HepG2 (cell line): Measurements from ENCODE around the gene PSMB3. TPM values are rescaled to one million over a fixed set of nuclear protein-coding genes. Genes with fewer than 3 reads are reported as not detected.

Source experiments
- ARID4A ChIP-seq: sonication (generic); formaldehyde crosslinking; IDR thresholded peaks from 2 replicates; pipeline ENCODE4 v1.5.0; 2020; ENCODE audit warnings: mild to moderate bottlenecking, missing genetic modification reagents, borderline replicate concordance
- ATAD3A ChIP-seq: sonication (generic); formaldehyde crosslinking; IDR thresholded peaks from 2 replicates; pipeline ENCODE4 v1.4.0; 2020; ENCODE audit warnings: missing genetic modification reagents
- EHMT2 ChIP-seq: fragments of 200-600 bp; sonication (generic); IDR thresholded peaks from 2 replicates; pipeline ENCODE4 v1.7.0; 2017; ENCODE audit warnings: antibody characterized with exemption, low read depth, low read length, borderline replicate concordance
- ETV6 ChIP-seq: sonication (generic); formaldehyde crosslinking; conservative IDR thresholded peaks from 2 replicates; pipeline ENCODE4 v1.4.0; 2020; ENCODE audit warnings: missing genetic modification reagents
- KDM4B ChIP-seq: sonication (generic); formaldehyde crosslinking; IDR thresholded peaks from 2 replicates; pipeline ENCODE4 v1.4.0; 2020; ENCODE audit warnings: missing genetic modification reagents
- MIER3 ChIP-seq: IDR thresholded peaks from 2 replicates; pipeline ENCODE4 v1.6.1; 2016; ENCODE audit warnings: missing compliant biosample characterization, borderline replicate concordance
- NFIC ChIP-seq: IDR thresholded peaks from 2 replicates; pipeline ENCODE4 v1.6.1; 2012; ENCODE audit warnings: mild to moderate bottlenecking, low read length, inconsistent platforms
- RBM39 ChIP-seq: fragments of 200-400 bp; formaldehyde crosslinking; IDR thresholded peaks from one replicate; pipeline ENCODE4 v1.6.1; 2018; ENCODE audit warnings: antibody characterized with exemption, mild to moderate bottlenecking, low read depth, low read length; ENCODE audit not compliant: poor library complexity, severe bottlenecking
- THAP8 ChIP-seq: sonication (generic); formaldehyde crosslinking; IDR thresholded peaks from 2 replicates; pipeline ENCODE4 v1.5.1; 2020; ENCODE audit warnings: missing genetic modification reagents, mild to moderate bottlenecking, borderline replicate concordance
- THAP9 ChIP-seq: sonication (generic); formaldehyde crosslinking; IDR thresholded peaks from 2 replicates; pipeline ENCODE4; 2020; ENCODE audit warnings: missing genetic modification reagents, mild to moderate bottlenecking, borderline replicate concordance
- YEATS4 ChIP-seq: sonication (generic); formaldehyde crosslinking; IDR thresholded peaks from 2 replicates; pipeline ENCODE4 v1.4.0; 2020; ENCODE audit warnings: missing genetic modification reagents, borderline replicate concordance
- ZBTB2 ChIP-seq: sonication (generic); formaldehyde crosslinking; IDR thresholded peaks from 2 replicates; pipeline ENCODE4 v1.8.0; 2022; ENCODE audit warnings: low read depth, missing genetic modification reagents
- ZFP36L2 ChIP-seq: sonication (generic); formaldehyde crosslinking; IDR thresholded peaks from 2 replicates; pipeline ENCODE4 v1.4.0; 2020; ENCODE audit warnings: missing genetic modification reagents
- ZNF34 ChIP-seq: sonication (generic); formaldehyde crosslinking; IDR thresholded peaks from 2 replicates; pipeline ENCODE4 v1.4.0; 2020; ENCODE audit warnings: mild to moderate bottlenecking, missing genetic modification reagents, borderline replicate concordance
- ZNF503 ChIP-seq: sonication (generic); formaldehyde crosslinking; IDR thresholded peaks from 2 replicates; pipeline ENCODE4 v1.4.0; 2020; ENCODE audit warnings: missing genetic modification reagents
- ZNF7 ChIP-seq: IDR thresholded peaks from 2 replicates; pipeline ENCODE4 v1.6.1; 2016; ENCODE audit warnings: missing biosample characterization, missing genetic modification reagents
- polyA plus RNA-seq, 8 experiments: library from polyadenylated mRNA; depleted of rRNA in 3 of 8; stranded (reverse) in 7 of 8; unstranded in 1 of 8; fragments of >200 nt; fragmentation: Illumina TruSeq in 4 of 8; extraction: Trizol in 4 of 8; gene quantifications; 2 replicates each; pipeline versions ENCODE4 v1.2.1 to v1.2.3, GENCODE V29; 2011 to 2016; ENCODE audit warnings: low read depth in 4 of 8, missing spikeins in 1 of 8, mixed read lengths in 1 of 8; ENCODE audit not compliant: insufficient read depth in 1 of 8
- total RNA-seq, 5 experiments: library from RNA; depleted of rRNA; stranded (reverse); fragments of >200 nt; fragmentation: Illumina TruSeq; extraction: Trizol; gene quantifications; 2 replicates each; pipeline ENCODE4 v1.2.3, GENCODE V29; 2016; ENCODE audit warnings: low read depth in 1 of 5

PSMB3 gene
- total and polyA plus RNA-seq, 2 of the 13 experiments (the other 11 are each of a cell fraction or from before 2014, with no cell fraction given): 366 to 517 TPM

- TF ChIP-seq THAP8 (CRISPR knock-in tag) (no peak), ARID4A (CRISPR knock-in tag) (peak; percentile 84), RBM39 (peak; percentile 96), ATAD3A (CRISPR knock-in tag) (0 out of 2 replicates have a peak, but pooled peaks have one; percentile 43), ZNF34 (no peak; the same call in 1 of the 2 replicates), MIER3 (peak; percentile 83; the same call in 1 of the 2 replicates), YEATS4 (CRISPR knock-in tag) (peak; percentile 98), ETV6 (CRISPR knock-in tag) (no peak), ZNF7 (CRISPR knock-in tag) (0 out of 2 replicates have a peak, but pooled peaks have one; percentile 11), THAP9 (CRISPR knock-in tag) (peak; percentile 87), NFIC (no peak), ZNF503 (CRISPR knock-in tag) (peak; percentile 58; the same call in 1 of the 2 replicates), EHMT2 (no peak), ZBTB2 (CRISPR knock-in tag) (peak; percentile 97), KDM4B (CRISPR knock-in tag) (peak; percentile 94), ZFP36L2 (CRISPR knock-in tag) (no peak; the same call in 1 of the 2 replicates)
Observed at GRCh38 chr17:38799501-38800236, 47.1 kb downstream of the PSMB3 start, which contains the start of gene PIP4K2B (continued).
